ENCODE results near the gene TRIM24.
"Not testable (repeated sequence)": the region's sequence is repeated elsewhere in the genome, so short reads cannot be mapped to it uniquely, and the experiment has no call there.

DNA sequence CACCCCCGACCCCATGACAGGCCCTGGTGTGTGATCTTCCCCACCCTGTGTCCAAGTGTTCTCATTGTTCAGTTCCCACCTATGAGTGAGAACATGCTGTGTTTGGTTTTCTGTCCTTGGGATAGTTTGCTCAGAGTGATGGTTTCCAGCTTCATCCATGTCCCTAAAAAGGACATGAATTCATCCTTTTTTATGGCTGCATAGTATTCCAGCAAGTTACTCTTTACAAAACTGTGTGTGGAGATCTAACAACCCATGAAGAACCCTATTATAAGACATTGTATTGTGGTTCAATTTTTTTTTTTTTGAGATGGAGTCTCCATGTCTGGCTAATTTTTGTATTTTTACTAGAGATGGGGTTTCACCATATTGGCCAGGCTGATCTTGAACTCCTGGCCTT, 41.7 kb upstream of the TRIM24 start:
- TF ChIP-seq, protein P1, sequence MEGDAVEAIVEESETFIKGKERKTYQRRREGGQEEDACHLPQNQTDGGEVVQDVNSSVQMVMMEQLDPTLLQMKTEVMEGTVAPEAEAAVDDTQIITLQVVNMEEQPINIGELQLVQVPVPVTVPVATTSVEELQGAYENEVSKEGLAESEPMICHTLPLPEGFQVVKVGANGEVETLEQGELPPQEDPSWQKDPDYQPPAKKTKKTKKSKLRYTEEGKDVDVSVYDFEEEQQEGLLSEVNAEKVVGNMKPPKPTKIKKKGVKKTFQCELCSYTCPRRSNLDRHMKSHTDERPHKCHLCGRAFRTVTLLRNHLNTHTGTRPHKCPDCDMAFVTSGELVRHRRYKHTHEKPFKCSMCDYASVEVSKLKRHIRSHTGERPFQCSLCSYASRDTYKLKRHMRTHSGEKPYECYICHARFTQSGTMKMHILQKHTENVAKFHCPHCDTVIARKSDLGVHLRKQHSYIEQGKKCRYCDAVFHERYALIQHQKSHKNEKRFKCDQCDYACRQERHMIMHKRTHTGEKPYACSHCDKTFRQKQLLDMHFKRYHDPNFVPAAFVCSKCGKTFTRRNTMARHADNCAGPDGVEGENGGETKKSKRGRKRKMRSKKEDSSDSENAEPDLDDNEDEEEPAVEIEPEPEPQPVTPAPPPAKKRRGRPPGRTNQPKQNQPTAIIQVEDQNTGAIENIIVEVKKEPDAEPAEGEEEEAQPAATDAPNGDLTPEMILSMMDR (IDR thresholded peaks at IDR 0.05 in 8 of 11, conservative IDR thresholded peaks at IDR 0.05 in 3 of 11) = not testable (repeated sequence)
- not testable (repeated sequence) for TF ChIP-seq POLR2A (IDR thresholded peaks at IDR 0.05)

Measured in spleen (tissue), 7 donors.